Astrocyte of the cerebellum (primary cell): ENCODE data around the gene SOX11.

Experiments used
- DNase-seq: peaks from one replicate; pipeline ENCODE4 v3.0.0-alpha.2; 2011; ENCODE audit warnings: low read depth
- H3K4me3 ChIP-seq: 2 replicates; pipeline ENCODE4 v1.5.1; 2011; ENCODE audit warnings: mild to moderate bottlenecking, low read depth, low read length, moderate library complexity
- in situ Hi-C: cut with HindIII; loops from 2 replicates; pipeline ENCODE4 v1.10.0; 2017; ENCODE audit warnings: low sequenced_read_pairs
- TF ChIP-seq, protein P1 (sequence below): IDR thresholded peaks from 2 replicates; pipeline ENCODE4 v1.5.1; 2012; ENCODE audit warnings: low read length, low read depth, moderate library complexity, mild to moderate bottlenecking; ENCODE audit errors: missing control alignments

Gene SOX11

DNA sequence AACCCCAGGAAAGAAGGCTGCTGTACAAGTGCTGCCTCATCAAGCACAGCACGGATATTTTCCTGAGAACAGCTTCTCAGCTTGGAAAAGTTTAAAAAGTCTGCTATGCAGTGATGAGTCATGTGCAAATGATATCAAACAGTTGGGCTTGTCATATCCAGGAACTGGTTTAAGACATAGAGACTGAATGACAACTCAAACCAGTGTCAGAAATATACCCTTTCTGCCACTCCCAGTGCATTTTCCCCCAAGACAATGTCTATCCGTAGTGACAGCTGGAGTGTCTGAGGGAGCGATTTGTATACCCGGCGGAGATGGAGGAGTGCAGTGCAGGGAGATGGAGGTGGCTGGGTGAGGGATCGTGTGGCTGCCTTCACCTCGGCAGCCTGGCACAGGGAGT is 28.2 kb downstream of the SOX11 start:
- TF ChIP-seq, protein P1, sequence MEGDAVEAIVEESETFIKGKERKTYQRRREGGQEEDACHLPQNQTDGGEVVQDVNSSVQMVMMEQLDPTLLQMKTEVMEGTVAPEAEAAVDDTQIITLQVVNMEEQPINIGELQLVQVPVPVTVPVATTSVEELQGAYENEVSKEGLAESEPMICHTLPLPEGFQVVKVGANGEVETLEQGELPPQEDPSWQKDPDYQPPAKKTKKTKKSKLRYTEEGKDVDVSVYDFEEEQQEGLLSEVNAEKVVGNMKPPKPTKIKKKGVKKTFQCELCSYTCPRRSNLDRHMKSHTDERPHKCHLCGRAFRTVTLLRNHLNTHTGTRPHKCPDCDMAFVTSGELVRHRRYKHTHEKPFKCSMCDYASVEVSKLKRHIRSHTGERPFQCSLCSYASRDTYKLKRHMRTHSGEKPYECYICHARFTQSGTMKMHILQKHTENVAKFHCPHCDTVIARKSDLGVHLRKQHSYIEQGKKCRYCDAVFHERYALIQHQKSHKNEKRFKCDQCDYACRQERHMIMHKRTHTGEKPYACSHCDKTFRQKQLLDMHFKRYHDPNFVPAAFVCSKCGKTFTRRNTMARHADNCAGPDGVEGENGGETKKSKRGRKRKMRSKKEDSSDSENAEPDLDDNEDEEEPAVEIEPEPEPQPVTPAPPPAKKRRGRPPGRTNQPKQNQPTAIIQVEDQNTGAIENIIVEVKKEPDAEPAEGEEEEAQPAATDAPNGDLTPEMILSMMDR: no peak
- in situ Hi-C loops: loop anchor here (25.0 kb wide), 1 partner anchor 192 kb away; no protein-coding TSS in a partner anchor
- DNase-seq: no peak
- H3K4me3 ChIP-seq: no peak overlapping the region

DNA sequence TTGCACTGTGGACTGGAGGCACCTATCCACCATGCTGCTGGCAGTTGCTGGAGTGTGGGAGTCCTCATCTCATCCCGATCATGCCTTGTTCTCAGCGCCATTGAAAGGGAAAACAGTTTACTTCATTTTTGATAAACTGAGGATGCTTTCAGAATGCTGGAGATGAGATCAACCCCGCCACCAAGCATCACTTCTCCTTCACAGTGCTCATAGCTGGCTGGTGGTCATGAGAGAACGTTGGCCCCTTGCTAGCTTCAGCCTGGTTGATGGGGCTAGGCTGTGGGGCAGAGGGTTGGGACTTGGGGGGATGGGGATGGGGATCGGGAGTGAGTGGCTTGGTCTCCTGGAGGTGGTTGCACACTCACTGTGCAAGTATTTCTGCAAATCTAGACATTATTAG is 30.1 kb downstream of the SOX11 start:
- TF ChIP-seq, protein P1: no peak
- H3K4me3 ChIP-seq: no peak overlapping the region
- DNase-seq: no peak
- in situ Hi-C loops: loop anchor here (25.0 kb wide), 1 partner anchor 190 kb away; no protein-coding TSS in a partner anchor

DNA sequence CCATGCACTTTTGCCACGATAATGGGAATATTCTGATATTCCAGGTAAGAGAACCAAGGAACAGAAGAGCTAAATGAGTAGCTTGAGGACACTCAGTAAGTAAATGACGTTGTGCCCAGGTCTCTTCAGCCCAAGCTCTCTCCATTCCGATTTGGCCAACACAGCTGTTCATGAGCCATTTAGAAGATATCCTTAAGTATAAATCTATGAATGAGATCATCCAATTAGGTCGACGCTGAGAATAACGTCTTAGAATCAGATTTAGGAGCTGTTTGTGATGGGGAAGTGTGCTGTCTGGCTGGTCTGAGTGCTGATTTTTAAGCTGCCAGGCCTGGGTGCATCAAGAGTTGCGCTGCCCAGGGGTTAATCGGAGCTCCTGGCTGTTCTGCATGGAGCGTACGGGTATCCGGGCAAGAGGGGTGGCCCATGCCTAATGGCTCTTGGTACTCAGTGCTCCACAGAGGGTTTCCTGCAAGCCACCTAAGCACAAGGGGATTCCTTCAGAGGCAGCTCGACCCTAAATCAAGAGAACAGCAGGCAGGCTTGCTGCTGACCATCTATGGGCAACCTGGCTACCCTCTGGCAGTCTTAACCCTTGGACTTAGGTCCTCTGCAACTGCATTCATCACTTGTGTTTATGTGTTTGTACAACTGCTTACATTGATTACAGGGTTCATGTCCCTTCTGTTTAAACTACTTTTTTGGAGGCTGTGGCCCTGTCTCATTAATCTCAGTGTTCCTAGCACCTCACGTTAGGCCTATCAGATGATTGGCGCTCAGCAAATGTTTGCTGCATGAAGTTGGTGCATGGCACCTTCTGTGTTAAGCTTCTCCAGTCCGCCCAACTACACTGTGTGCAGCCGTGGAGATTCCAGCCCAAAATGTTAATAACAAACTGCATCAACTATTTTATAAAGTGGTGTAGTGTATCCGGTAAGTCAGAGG is 31.9 kb downstream of the SOX11 start:
- TF ChIP-seq, protein P1: no peak
- in situ Hi-C loops: loop anchor here (25.0 kb wide), 1 partner anchor 188 kb away; no protein-coding TSS in a partner anchor
- no peak overlapping the region for H3K4me3 ChIP-seq
- no peak for DNase-seq

DNA sequence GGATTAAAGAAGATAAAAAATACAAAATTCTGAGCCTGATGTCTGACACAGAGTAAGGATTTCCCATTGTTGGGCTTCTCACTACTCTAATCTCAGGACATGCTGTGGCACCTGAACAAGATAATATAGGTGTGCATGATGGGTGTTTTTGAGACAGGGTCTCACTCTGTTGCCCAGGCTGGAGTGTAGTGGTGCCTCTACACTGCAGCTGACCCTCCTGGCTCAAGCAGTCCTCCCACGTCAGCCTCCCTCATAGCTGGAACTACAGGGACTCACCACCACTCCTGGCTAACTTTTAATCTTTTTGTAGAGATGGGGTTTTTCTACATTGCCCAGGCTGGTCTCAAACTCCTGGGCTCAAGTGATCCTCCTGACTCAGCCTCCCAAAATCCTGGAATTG is 32.9 kb downstream of the SOX11 start:
- in situ Hi-C loops: no loop called here
- DNase-seq: no peak
- H3K4me3 ChIP-seq: no peak overlapping the region
- TF ChIP-seq, protein P1: no peak

DNA sequence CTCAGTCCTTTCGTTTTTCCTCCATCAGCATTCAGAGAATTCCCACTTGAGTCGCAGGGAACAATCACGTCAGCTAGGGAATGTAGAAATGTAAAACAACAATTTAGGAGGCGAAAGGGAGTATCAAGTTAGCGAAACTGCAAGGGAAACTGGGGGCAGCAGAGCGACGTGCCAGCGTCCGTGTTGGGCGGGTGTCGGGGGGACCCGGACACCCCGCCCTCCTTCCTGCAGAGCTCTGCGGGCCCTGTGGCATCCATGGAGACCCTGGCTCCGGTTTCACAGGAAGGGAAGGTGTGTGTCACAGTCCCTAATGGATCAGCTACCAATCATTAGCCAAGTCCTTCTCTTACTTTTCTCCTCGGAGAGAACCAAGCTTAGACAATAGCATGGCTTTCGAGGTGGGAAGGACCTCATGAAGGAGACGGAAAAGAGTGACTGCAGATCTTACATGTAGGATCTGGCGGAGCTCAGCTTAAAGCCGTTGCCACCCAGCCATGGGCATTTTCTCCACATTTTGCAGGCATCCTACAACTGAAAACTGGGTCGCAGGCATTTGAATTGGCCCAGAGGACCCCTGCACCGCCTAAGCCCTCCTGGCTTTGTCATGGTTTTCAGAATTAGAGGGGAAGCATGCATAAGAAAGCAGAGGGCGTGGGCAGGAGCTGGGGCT is 33.7 kb downstream of the SOX11 start:
- in situ Hi-C loops: no loop called here
- DNase-seq: peak; percentile 23
- TF ChIP-seq, protein P1: no peak
- H3K4me3 ChIP-seq: peak overlapping the region; percentile 35

DNA sequence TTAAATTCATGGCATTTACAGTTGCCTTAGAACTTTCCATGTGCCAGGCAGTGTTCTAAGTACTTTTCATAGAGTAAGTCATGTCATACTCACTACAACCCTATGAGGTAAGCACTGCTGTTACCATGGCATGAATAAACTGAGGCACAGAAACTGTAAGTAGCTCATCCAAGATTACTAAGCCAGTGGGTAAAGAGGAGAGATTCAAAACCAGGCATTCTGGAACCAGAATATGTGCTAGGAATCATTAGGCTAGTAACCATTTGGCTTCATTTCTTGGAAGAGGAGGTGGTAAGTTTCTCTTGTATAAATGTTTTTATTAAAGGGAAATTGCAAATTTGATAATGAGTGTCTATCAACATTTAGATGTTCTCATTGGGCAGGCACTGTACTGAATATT is 35.1 kb downstream of the SOX11 start:
- in situ Hi-C loops: no loop called here
- TF ChIP-seq, protein P1: no peak
- no peak overlapping the region for H3K4me3 ChIP-seq
- DNase-seq: no peak
